Panc1 (cell line): ENCODE results near the gene DNAJC22. TPM values are rescaled to one million over a fixed set of nuclear protein-coding genes. Genes with fewer than 3 reads are reported as not detected.

Source experiments
- ATAC-seq: fragments of 200-7000 bp; cut with Tn5 transposase; 2 replicates; pipeline ENCODE4 v1.9.1; 2020; ENCODE audit warnings: mild to moderate bottlenecking, moderate library complexity
- BruUV-seq: library from RNA; stranded (reverse); fragments of 400-500 nt; replicated peaks from 2 replicates; lab custom pipeline; 2021; lab: Mats Ljungman, UMichigan
- CTCF ChIA-PET: fragments of 300-600 bp; sonication (Branson Sonifier 250); formaldehyde crosslinking; loops from one replicate; lab custom pipeline; 2022; ENCODE audit warnings: antibody characterized with exemption; lab: Charles Lee
- POLR2A ChIA-PET: fragments of 300-600 bp; sonication (Branson Sonifier 250); formaldehyde crosslinking; loops from one replicate; lab custom pipeline; 2022; ENCODE audit warnings: antibody characterized with exemption; lab: Charles Lee
- DNase-seq: peaks from one replicate; pipeline ENCODE4 v3.0.0-alpha.2; 2010; ENCODE audit warnings: low read depth, low spot score
- H3K27ac ChIP-seq: 2 replicates; pipeline ENCODE4 v1.5.1; 2011; ENCODE audit warnings: mild to moderate bottlenecking, low read length, inconsistent platforms
- H3K27me3 ChIP-seq: fragments of 200-500 bp; sonication (Bioruptor generic); 2 replicates; pipeline ENCODE4 v1.6.0; 2014; ENCODE audit warnings: low read length, inconsistent platforms; ENCODE audit not compliant: control insufficient read depth, insufficient read depth
- H3K36me3 ChIP-seq: fragments of 200-500 bp; sonication (Bioruptor generic); 2 replicates; pipeline ENCODE4 v1.5.1; 2014; ENCODE audit warnings: inconsistent platforms, mild to moderate bottlenecking, low read length, moderate library complexity; ENCODE audit not compliant: control insufficient read depth, insufficient read depth
- H3K4me1 ChIP-seq: 2 replicates; pipeline ENCODE4 v1.5.1; 2011; ENCODE audit warnings: inconsistent platforms, mild to moderate bottlenecking, low read length, moderate library complexity; ENCODE audit not compliant: control insufficient read depth, insufficient read depth
- H3K4me3 ChIP-seq, 2 experiments: 2 replicates each; pipeline ENCODE4 v1.5.1; 2011 to 2012; ENCODE audit warnings: low read depth in 2 of 2, low read length in 2 of 2, mild to moderate bottlenecking in 2 of 2, inconsistent platforms in 1 of 2, moderate library complexity in 1 of 2
- H3K9me3 ChIP-seq: fragments of 200-500 bp; sonication (Bioruptor generic); 2 replicates; pipeline ENCODE4 v1.5.1; 2014; ENCODE audit warnings: low read depth, mild to moderate bottlenecking, inconsistent platforms, low read length, moderate library complexity; ENCODE audit not compliant: control insufficient read depth, insufficient read depth
- POLR2AphosphoS5 ChIP-seq: IDR thresholded peaks from 2 replicates; pipeline ENCODE4 v1.6.1; 2012; ENCODE audit warnings: mild to moderate bottlenecking, low read depth, low read length, moderate library complexity
- SIN3A ChIP-seq: IDR thresholded peaks from 2 replicates; pipeline ENCODE4 v1.6.1; 2012; ENCODE audit warnings: low read depth, mild to moderate bottlenecking, low read length, moderate library complexity, borderline replicate concordance; ENCODE audit not compliant: insufficient read depth
- TCF7L2 ChIP-seq: IDR thresholded peaks from 2 replicates; pipeline ENCODE4 v1.6.1; 2011; ENCODE audit warnings: mild to moderate bottlenecking, low read depth, low read length, inconsistent platforms
- in situ Hi-C: cut with HindIII; loops from 2 replicates; pipeline ENCODE4 v1.10.0; 2016; ENCODE audit warnings: low sequenced_read_pairs, low pct_unique_long_range_greater_than_20kb
- intact Hi-C: fragments of 100-400 bp; cut with micrococcal nuclease; formaldehyde crosslinking; loops from one replicate; pipeline ENCODE4 v1.10.0; 2022; ENCODE audit not compliant: unreplicated experiment
- total RNA-seq: library from RNA; stranded (reverse); gene quantifications from one replicate; pipeline ENCODE4 v1.2.1, GENCODE V29; 2021; ENCODE audit not compliant: unreplicated experiment
- TF ChIP-seq, protein P1 (sequence below), 2 experiments: IDR thresholded peaks; 2 replicates each; pipeline ENCODE4 v1.6.1; 2011 to 2012; ENCODE audit warnings: low read depth in 2 of 2, control low read depth in 1 of 2, low read length in 1 of 2, mild to moderate bottlenecking in 1 of 2, moderate library complexity in 1 of 2; ENCODE audit not compliant: insufficient read depth in 1 of 2
- TF ChIP-seq, protein P2 (sequence below): fragments of 450-650 bp; IDR thresholded peaks from 2 replicates; pipeline ENCODE4 v1.5.1; 2017; ENCODE audit warnings: mild to moderate bottlenecking

The DNAJC22 gene
- total RNA-seq, 1 experiment from 2014 or later = 1.9 TPM

GRCh38 chr12:49348781-49349180, 2.1 kb downstream of the DNAJC22 start:
- intact Hi-C loops = no loop called here
- BruUV-seq = no TSS peak

DNA sequence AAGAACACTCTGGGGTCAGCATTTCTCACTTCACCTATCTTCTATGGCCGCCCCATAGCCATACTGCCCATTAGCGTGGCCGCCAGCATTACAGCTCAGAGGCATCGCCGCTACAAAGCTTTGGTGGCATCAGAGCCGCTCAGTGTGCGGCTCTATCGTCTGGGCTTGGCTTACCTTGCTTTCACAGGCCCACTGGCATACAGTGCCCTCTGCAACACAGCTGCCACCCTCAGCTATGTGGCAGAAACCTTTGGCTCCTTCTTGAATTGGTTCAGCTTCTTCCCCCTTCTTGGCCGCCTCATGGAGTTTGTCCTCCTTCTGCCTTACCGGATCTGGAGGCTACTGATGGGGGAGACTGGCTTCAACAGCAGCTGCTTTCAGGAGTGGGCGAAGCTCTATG, 2.6 kb downstream of the DNAJC22 start:
- ChIA-PET POLR2A (no interaction called here), CTCF (interaction anchor here (0.6 to 1.1 kb wide), 2 partner anchors 9 to 37 kb away, joined by 4 to 6 read pairs; no protein-coding TSS in a partner anchor)
- ATAC-seq = no peak
- Histone ChIP-seq H3K27me3 (no peaks in the 10 kb centered on the region; the same call in 1 of the 2 replicates), H3K36me3 (no peaks in the 10 kb centered on the region), H3K4me1 (peaks cover 17% of the 10 kb centered on the region), H3K27ac (no peak overlapping the region), H3K4me3 (no peak overlapping the region), H3K9me3 (no peaks in the 10 kb centered on the region)
- intact Hi-C loops = no loop called here
- TF ChIP-seq SIN3A (no peak), POLR2AphosphoS5 (no peak), TCF7L2 (no peak)
- TF ChIP-seq, protein P1, sequence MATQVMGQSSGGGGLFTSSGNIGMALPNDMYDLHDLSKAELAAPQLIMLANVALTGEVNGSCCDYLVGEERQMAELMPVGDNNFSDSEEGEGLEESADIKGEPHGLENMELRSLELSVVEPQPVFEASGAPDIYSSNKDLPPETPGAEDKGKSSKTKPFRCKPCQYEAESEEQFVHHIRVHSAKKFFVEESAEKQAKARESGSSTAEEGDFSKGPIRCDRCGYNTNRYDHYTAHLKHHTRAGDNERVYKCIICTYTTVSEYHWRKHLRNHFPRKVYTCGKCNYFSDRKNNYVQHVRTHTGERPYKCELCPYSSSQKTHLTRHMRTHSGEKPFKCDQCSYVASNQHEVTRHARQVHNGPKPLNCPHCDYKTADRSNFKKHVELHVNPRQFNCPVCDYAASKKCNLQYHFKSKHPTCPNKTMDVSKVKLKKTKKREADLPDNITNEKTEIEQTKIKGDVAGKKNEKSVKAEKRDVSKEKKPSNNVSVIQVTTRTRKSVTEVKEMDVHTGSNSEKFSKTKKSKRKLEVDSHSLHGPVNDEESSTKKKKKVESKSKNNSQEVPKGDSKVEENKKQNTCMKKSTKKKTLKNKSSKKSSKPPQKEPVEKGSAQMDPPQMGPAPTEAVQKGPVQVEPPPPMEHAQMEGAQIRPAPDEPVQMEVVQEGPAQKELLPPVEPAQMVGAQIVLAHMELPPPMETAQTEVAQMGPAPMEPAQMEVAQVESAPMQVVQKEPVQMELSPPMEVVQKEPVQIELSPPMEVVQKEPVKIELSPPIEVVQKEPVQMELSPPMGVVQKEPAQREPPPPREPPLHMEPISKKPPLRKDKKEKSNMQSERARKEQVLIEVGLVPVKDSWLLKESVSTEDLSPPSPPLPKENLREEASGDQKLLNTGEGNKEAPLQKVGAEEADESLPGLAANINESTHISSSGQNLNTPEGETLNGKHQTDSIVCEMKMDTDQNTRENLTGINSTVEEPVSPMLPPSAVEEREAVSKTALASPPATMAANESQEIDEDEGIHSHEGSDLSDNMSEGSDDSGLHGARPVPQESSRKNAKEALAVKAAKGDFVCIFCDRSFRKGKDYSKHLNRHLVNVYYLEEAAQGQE (IDR thresholded peaks at IDR 0.05; ENCODE audit: insufficient read depth in 1 of 2, low read depth in 2 of 2, low read length in 1 of 2) = no peak
- TF ChIP-seq, protein P2, sequence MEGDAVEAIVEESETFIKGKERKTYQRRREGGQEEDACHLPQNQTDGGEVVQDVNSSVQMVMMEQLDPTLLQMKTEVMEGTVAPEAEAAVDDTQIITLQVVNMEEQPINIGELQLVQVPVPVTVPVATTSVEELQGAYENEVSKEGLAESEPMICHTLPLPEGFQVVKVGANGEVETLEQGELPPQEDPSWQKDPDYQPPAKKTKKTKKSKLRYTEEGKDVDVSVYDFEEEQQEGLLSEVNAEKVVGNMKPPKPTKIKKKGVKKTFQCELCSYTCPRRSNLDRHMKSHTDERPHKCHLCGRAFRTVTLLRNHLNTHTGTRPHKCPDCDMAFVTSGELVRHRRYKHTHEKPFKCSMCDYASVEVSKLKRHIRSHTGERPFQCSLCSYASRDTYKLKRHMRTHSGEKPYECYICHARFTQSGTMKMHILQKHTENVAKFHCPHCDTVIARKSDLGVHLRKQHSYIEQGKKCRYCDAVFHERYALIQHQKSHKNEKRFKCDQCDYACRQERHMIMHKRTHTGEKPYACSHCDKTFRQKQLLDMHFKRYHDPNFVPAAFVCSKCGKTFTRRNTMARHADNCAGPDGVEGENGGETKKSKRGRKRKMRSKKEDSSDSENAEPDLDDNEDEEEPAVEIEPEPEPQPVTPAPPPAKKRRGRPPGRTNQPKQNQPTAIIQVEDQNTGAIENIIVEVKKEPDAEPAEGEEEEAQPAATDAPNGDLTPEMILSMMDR = no peak
- in situ Hi-C loops = no loop called here
- no peak for DNase-seq
- BruUV-seq = no TSS peak

More at GRCh38 chr12:49348781-49349180, 2.1 kb downstream of the DNAJC22 start:
- Histone ChIP-seq H3K27ac (no peak overlapping the region), H3K27me3 (no peaks in the 10 kb centered on the region; the same call in 1 of the 2 replicates), H3K36me3 (no peaks in the 10 kb centered on the region), H3K9me3 (no peaks in the 10 kb centered on the region), H3K4me3 (no peak overlapping the region), H3K4me1 (peaks cover 17% of the 10 kb centered on the region)
- in situ Hi-C loops = no loop called here
- TF ChIP-seq SIN3A (no peak), POLR2AphosphoS5 (no peak), TCF7L2 (no peak)
- TF ChIP-seq, protein P1 (IDR thresholded peaks at IDR 0.05; ENCODE audit: insufficient read depth in 1 of 2, low read depth in 2 of 2, low read length in 1 of 2) = no peak
- TF ChIP-seq, protein P2 = no peak
- ATAC-seq = no peak
- ChIA-PET POLR2A (no interaction called here), CTCF (interaction anchor here (0.6 to 1.7 kb wide), 3 partner anchors 17 to 86 kb away, joined by 3 to 13 read pairs (median 4); no protein-coding TSS in a partner anchor)
- DNase-seq = no peak
